Fibroblast of lung (primary cell): ENCODE data around the gene VWA5B1. TPM values are rescaled to one million over a fixed set of nuclear protein-coding genes. Genes with fewer than 3 reads are reported as not detected.
"Not testable (repeated sequence)": the region's sequence is repeated elsewhere in the genome, so short reads cannot be mapped to it uniquely, and the experiment has no call there.

Experiments used
- DNase-seq, 2 donors: peaks; one replicate each; pipeline versions ENCODE4 v3.0.0 to v3.0.0-alpha.2; 2010; ENCODE audit warnings: low read depth in 2 of 2
- H2AFZ ChIP-seq: 2 replicates; pipeline ENCODE4 v1.5.1; 2012; ENCODE audit warnings: low read length, control low read depth, inconsistent platforms
- H3K27ac ChIP-seq: 2 replicates; pipeline ENCODE4 v1.5.1; 2011; ENCODE audit warnings: low read length, control low read depth; ENCODE audit not compliant: insufficient read depth
- H3K27me3 ChIP-seq: 2 replicates; pipeline ENCODE4 v1.5.1; 2011; ENCODE audit warnings: mild to moderate bottlenecking, low read length; ENCODE audit not compliant: control insufficient read depth, insufficient read depth
- H3K36me3 ChIP-seq: 2 replicates; pipeline ENCODE4 v1.5.1; 2011; ENCODE audit warnings: low read length; ENCODE audit not compliant: control insufficient read depth, insufficient read depth
- H3K4me1 ChIP-seq: 2 replicates; pipeline ENCODE4 v1.5.1; 2011; ENCODE audit warnings: low read length; ENCODE audit not compliant: control insufficient read depth, insufficient read depth; ENCODE audit errors: extremely low read depth
- H3K4me2 ChIP-seq: 2 replicates; pipeline ENCODE4 v1.5.1; 2011; ENCODE audit warnings: low read length, control low read depth; ENCODE audit not compliant: insufficient read depth; ENCODE audit errors: extremely low read depth
- H3K4me3 ChIP-seq, 4 experiments: fragments of 200-600 bp in 1 of 4; sonication (generic) in 1 of 4; replicated peaks in 1 of 4; 2 replicates each; pipeline ENCODE4 v1.5.1; 2011 to 2016; ENCODE audit warnings: low read length in 4 of 4, low read depth in 3 of 4, mild to moderate bottlenecking in 3 of 4, control low read depth in 2 of 4, inconsistent platforms in 1 of 4, mixed read lengths in 1 of 4; ENCODE audit not compliant: insufficient read depth in 1 of 4; ENCODE audit errors: control extremely low read depth in 1 of 4
- H3K79me2 ChIP-seq: 2 replicates; pipeline ENCODE4 v1.5.1; 2012; ENCODE audit warnings: mild to moderate bottlenecking, low read length, inconsistent platforms; ENCODE audit not compliant: control insufficient read depth, insufficient read depth
- H3K9ac ChIP-seq: 2 replicates; pipeline ENCODE4 v1.5.1; 2011; ENCODE audit warnings: mild to moderate bottlenecking, low read length, control low read depth; ENCODE audit not compliant: insufficient read depth
- H3K9me3 ChIP-seq: 2 replicates; pipeline ENCODE4 v1.5.1; 2012; ENCODE audit warnings: low read depth, low read length; ENCODE audit not compliant: control insufficient read depth, insufficient read depth
- H4K20me1 ChIP-seq: 2 replicates; pipeline ENCODE4 v1.5.1; 2011; ENCODE audit warnings: low read length; ENCODE audit not compliant: control insufficient read depth, insufficient read depth; ENCODE audit errors: extremely low read depth
- CTCF ChIP-seq, 2 donors: IDR thresholded peaks in 1 of 2; conservative IDR thresholded peaks in 1 of 2; 1 replicate in 1 of 2; 2 replicates in 1 of 2; pipeline ENCODE4 v1.5.1; 2011 to 2012; ENCODE audit warnings: low read length in 2 of 2, control low read depth in 1 of 2, inconsistent platforms in 1 of 2, low read depth in 1 of 2, mild to moderate bottlenecking in 1 of 2
- EZH2 ChIP-seq: IDR thresholded peaks from 2 replicates; pipeline ENCODE4 v1.5.1; 2012; ENCODE audit warnings: low read length, control low read depth, mild to moderate bottlenecking; ENCODE audit errors: missing control alignments
- polyA plus RNA-seq, 2 donors: library from polyadenylated mRNA; depleted of rRNA in 1 of 2; stranded (reverse) in 1 of 2; unstranded in 1 of 2; fragments of >200 nt; gene quantifications; 2 replicates each; pipeline ENCODE4 v1.2.1, GENCODE V29; 2011 to 2012; ENCODE audit warnings: missing spikeins in 1 of 2
- total RNA-seq: library from RNA; depleted of rRNA; stranded (reverse); fragments of >200 nt; gene quantifications from 2 replicates; pipeline ENCODE4 v1.2.1, GENCODE V29; 2014

The VWA5B1 gene
- total and polyA plus RNA-seq, 2 donors (not counting 1 experiment from before 2014, with no cell fraction given), result not detected

DNA sequence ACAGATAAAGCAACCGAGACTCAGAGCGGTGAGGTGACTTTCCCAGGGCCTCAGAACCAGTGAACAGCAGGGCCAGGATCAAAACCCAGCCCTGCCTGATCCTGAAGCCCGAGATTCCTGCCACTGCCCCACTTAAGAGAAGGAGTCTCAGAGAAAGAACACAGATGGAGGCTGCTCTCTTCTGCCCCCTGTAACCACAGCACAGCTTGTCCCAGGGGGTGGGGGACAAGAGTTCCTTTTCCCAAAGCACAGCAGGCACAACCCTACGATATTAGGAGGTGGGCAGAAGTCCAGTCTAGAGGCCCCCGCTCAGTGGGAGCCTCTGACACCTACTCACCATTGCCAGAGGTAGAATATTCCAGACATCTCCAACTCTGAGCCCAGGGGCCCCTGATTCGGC lies 24.0 kb upstream of the VWA5B1 start:
- no peaks in the 10 kb centered on the region for H3K36me3 ChIP-seq
- H3K4me1 ChIP-seq, result no peaks in the 10 kb centered on the region
- no peak overlapping the region for H2AFZ ChIP-seq
- TF ChIP-seq EZH2, result no peak
- no peak for TF ChIP-seq CTCF (conservative IDR thresholded peaks at IDR 0.05 in 1 of 2, IDR thresholded peaks at IDR 0.05 in 1 of 2; ENCODE audit: low read depth in 1 of 2, low read length in 2 of 2)
- H3K4me3 ChIP-seq, result no peak overlapping the region
- H3K79me2 ChIP-seq, result no peaks in the 10 kb centered on the region
- no peak overlapping the region for H3K27ac ChIP-seq
- no peaks in the 10 kb centered on the region for H3K9me3 ChIP-seq
- DNase-seq, result no peak
- H3K9ac ChIP-seq, result no peak overlapping the region
- H3K4me2 ChIP-seq, result no peak overlapping the region
- H3K27me3 ChIP-seq, result no peaks in the 10 kb centered on the region
- no peaks in the 10 kb centered on the region for H4K20me1 ChIP-seq

DNA sequence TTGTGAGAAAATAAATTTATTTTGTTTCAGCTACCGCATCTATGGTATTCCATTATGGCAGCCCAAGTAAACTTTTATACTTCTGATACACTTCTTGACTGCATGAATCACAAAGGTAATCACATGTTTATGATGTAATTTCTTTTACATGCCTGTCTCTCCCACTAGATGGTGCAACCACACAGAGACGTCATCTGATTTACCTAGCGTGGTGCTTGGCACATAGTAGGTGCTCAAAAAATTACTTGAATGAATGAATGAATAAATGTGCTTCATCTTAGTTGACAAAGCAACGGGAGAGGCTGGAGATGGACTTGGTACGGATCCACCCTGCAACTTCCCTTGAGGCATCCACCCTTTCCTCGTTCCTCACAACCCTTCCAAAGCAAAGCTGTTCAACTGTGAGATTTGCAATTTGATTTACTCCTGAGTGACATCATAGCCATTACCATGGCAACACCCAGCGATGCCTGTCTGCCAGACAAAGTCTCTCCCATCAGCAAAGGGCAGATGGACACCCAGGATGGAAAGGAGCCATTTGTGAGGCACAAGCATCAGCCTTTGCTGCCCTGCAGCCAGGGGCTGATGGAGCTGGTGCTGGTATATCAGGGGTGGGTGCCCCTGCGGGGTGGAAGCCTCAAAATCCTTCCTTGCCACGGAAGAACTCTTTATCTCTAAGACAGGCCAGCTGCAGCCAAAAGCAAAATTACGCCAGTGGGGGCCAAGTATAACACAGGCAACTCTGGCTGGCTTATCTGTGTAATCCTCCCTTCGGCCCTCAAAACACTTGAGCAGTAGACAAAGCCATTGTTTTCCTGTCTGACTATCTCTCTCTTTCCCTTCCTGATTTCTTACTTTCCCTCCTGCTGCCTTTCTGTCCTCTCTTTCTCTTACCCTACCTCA lies 18.9 kb upstream of the VWA5B1 start:
- Histone ChIP-seq H3K4me3 (no peak overlapping the region), H3K4me2 (no peak overlapping the region), H3K27ac (no peak overlapping the region), H3K9me3 (no peaks in the 10 kb centered on the region), H4K20me1 (no peaks in the 10 kb centered on the region), H3K27me3 (no peaks in the 10 kb centered on the region), H3K4me1 (no peaks in the 10 kb centered on the region), H2AFZ (no peak overlapping the region), H3K36me3 (no peaks in the 10 kb centered on the region), H3K9ac (no peak overlapping the region), H3K79me2 (no peaks in the 10 kb centered on the region)
- DNase-seq, result no peak
- TF ChIP-seq EZH2 (no peak), CTCF (conservative IDR thresholded peaks at IDR 0.05 in 1 of 2, IDR thresholded peaks at IDR 0.05 in 1 of 2; ENCODE audit: low read depth in 1 of 2, low read length in 2 of 2) (no peak)

- not testable (repeated sequence) for H2AFZ ChIP-seq, H3K9ac ChIP-seq, H3K79me2 ChIP-seq, H3K4me1 ChIP-seq, H3K36me3 ChIP-seq, DNase-seq, H3K27me3 ChIP-seq, H3K27ac ChIP-seq, H4K20me1 ChIP-seq, H3K4me3 ChIP-seq, H3K9me3 ChIP-seq, H3K4me2 ChIP-seq
Measured at GRCh38 chr1:20273716-20274115, 17.0 kb upstream of the VWA5B1 start.
